Natural killer cell (primary cell): Measurements from ENCODE around the gene DDA1. TPM values are rescaled to one million over a fixed set of nuclear protein-coding genes. Genes with fewer than 3 reads are reported as not detected.

Experiments used
- ATAC-seq, 3 donors: fragments of 150-1000 bp in 2 of 3; fragments of 200-7000 bp in 1 of 3; cut with Tn5 transposase; 1 replicate in 1 of 3; 2 replicates in 2 of 3; pipeline ENCODE4 v1.10.0; 2021; ENCODE audit warnings: mild to moderate bottlenecking in 2 of 3, moderate library complexity in 2 of 3
- DNase-seq, 2 donors: peaks; one replicate each; pipeline versions ENCODE4 v3.0.0 to v3.0.0-alpha.2; 2013 to 2021; ENCODE audit warnings: mixed read lengths in 1 of 2
- H3K27ac ChIP-seq: one replicate; pipeline ENCODE4 v1.5.1; 2013; ENCODE audit warnings: mild to moderate bottlenecking, low read length
- H3K27me3 ChIP-seq: one replicate; pipeline ENCODE4 v1.6.1; 2013; ENCODE audit warnings: low read length; ENCODE audit not compliant: control insufficient read depth, insufficient read depth
- H3K36me3 ChIP-seq: one replicate; pipeline ENCODE4 v1.6.1; 2013; ENCODE audit warnings: low read length; ENCODE audit not compliant: control insufficient read depth, insufficient read depth
- H3K4me1 ChIP-seq: one replicate; pipeline ENCODE4 v1.6.1; 2013; ENCODE audit warnings: low read length; ENCODE audit not compliant: control insufficient read depth, insufficient read depth
- H3K4me3 ChIP-seq: one replicate; pipeline ENCODE4 v1.5.1; 2013; ENCODE audit warnings: low read length
- H3K9me3 ChIP-seq: one replicate; pipeline ENCODE4 v1.6.1; 2013; ENCODE audit warnings: low read length; ENCODE audit not compliant: control insufficient read depth, insufficient read depth
- H3K27ac Mint-ChIP-seq, 2 donors: one replicate each; pipeline ENCODE4 v1.8.0; 2022; ENCODE audit warnings: mild to moderate bottlenecking in 2 of 2, mixed read lengths in 2 of 2, moderate library complexity in 1 of 2
- H3K27me3 Mint-ChIP-seq, 2 donors: one replicate each; pipeline ENCODE4 v1.8.0; 2022; ENCODE audit warnings: low read depth in 2 of 2, mixed read lengths in 2 of 2
- H3K36me3 Mint-ChIP-seq: one replicate; pipeline ENCODE4 v1.8.0; 2022; ENCODE audit warnings: mixed read lengths
- H3K4me1 Mint-ChIP-seq, 2 donors: one replicate each; pipeline ENCODE4 v1.8.0; 2022; ENCODE audit warnings: mixed read lengths in 2 of 2
- H3K4me3 Mint-ChIP-seq: one replicate; pipeline ENCODE4 v1.8.0; 2022; ENCODE audit warnings: mild to moderate bottlenecking, moderate library complexity, mixed read lengths
- H3K9me3 Mint-ChIP-seq, 2 donors: one replicate each; pipeline ENCODE4 v1.8.0; 2022; ENCODE audit warnings: mixed read lengths in 2 of 2
- WGBS: methylation state at CpG from one replicate; pipeline ENCODE4 v1.1.7; 2013; ENCODE audit warnings: missing lambda C conversion rate; ENCODE audit not compliant: insufficient coverage; 5-methylcytosine and 5-hydroxymethylcytosine counted together
- intact Hi-C: fragments of 100-400 bp; cut with micrococcal nuclease; formaldehyde crosslinking; loops from one replicate; pipeline ENCODE4 v1.14.2; 2022
- total RNA-seq, 4 donors: library from RNA; stranded (reverse); fragments of 120-200 nt in 1 of 4; gene quantifications; one replicate each; pipeline versions ENCODE4 v1.2.3 to v1.2.4, GENCODE V29; 2013 to 2022
- TF ChIP-seq, protein P1 (sequence below): fragments of 200-600 bp; IDR thresholded peaks from one replicate; pipeline ENCODE4 v1.8.0; 2022; ENCODE audit warnings: antibody characterized with exemption

DDA1 gene
- total RNA-seq, 3 donors from 2014 or later (not counting 1 experiment from before 2014, with no cell fraction given): 32.2 to 42.5 (median 37.7) TPM

DNA sequence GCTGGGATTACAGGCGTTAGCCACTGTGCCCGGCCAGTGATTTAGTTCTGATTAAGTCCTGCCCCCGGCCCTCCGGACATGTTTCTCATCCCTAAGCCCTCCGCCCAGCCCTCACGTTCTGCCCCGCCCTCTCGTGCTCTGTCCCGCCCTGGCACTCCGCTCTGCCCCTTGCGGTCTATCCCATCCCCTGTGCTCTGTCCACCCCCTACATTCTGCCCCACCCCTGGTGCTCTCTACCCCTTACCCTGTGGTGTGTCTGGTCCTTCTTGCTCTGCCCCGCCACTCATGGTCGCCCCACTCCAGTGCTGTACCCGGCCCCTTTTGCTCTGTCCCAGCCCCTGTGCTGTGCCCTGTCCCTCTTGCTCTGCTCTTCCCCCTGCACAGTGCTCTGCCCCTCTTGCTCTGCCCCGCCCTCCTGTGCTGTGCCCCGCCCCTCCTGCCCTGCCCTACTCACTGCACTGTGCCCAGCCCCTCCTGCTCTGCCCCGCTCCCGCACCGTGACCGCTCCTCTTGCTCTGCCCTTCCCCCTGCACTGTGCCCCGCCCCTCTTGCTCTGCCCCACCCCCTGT, 31.0 kb downstream of the DDA1 start:
- Mint-ChIP-seq H3K4me3 (no peak overlapping the region), H3K4me1 (peaks cover 15 to 22% of the 10 kb centered on the region in 2 donors), H3K27me3 (no peaks in the 10 kb centered on the region), H3K9me3 (no peaks in the 10 kb centered on the region), H3K36me3 (no peaks in the 10 kb centered on the region), H3K27ac (no peak overlapping the region)
- Histone ChIP-seq H3K4me3 (no peak overlapping the region), H3K4me1 (peaks cover 23% of the 10 kb centered on the region), H3K36me3 (peaks cover 9% of the 10 kb centered on the region), H3K27me3 (no peaks in the 10 kb centered on the region), H3K27ac (no peak overlapping the region), H3K9me3 (no peaks in the 10 kb centered on the region)
- WGBS: 95% methylated on average over 21 of the region's 21 CpGs
- intact Hi-C loops: no loop called here
- no peak for ATAC-seq
- TF ChIP-seq, protein P1, sequence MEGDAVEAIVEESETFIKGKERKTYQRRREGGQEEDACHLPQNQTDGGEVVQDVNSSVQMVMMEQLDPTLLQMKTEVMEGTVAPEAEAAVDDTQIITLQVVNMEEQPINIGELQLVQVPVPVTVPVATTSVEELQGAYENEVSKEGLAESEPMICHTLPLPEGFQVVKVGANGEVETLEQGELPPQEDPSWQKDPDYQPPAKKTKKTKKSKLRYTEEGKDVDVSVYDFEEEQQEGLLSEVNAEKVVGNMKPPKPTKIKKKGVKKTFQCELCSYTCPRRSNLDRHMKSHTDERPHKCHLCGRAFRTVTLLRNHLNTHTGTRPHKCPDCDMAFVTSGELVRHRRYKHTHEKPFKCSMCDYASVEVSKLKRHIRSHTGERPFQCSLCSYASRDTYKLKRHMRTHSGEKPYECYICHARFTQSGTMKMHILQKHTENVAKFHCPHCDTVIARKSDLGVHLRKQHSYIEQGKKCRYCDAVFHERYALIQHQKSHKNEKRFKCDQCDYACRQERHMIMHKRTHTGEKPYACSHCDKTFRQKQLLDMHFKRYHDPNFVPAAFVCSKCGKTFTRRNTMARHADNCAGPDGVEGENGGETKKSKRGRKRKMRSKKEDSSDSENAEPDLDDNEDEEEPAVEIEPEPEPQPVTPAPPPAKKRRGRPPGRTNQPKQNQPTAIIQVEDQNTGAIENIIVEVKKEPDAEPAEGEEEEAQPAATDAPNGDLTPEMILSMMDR: no peak
- DNase-seq: no peak

DNA sequence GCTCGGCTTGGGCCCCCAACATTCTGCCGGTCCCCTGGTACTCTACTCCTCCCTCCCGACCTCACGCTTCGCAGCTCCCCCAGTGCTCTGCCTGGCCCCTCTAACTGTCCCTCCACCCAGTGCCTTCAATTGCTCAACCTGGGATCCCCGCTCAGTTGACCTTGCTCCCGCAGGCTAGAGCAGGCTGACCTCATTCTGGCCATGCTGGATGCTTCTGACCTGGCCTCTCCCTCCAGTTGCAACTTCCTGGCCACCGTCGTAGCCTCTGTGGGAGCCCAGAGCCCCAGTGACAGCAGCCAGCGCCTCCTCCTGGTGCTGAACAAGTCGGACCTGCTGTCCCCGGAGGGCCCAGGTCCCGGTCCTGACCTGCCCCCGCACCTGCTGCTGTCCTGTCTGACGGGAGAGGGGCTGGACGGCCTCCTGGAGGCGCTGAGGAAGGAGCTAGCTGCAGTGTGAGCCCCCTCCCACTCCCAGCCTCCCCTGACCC, 31.6 kb downstream of the DDA1 start:
- H3K4me3 Mint-ChIP-seq: no peak overlapping the region
- H3K27ac Mint-ChIP-seq: no peak overlapping the region
- no peak overlapping the region for H3K27ac ChIP-seq
- intact Hi-C loops: no loop called here
- H3K36me3 ChIP-seq: peaks cover 9% of the 10 kb centered on the region
- TF ChIP-seq, protein P1: no peak
- no peak for DNase-seq
- H3K4me1 ChIP-seq: peaks cover 22% of the 10 kb centered on the region
- H3K36me3 Mint-ChIP-seq: no peaks in the 10 kb centered on the region
- ATAC-seq: no peak
- H3K4me1 Mint-ChIP-seq: peaks cover 15 to 23% of the 10 kb centered on the region in 2 donors
- H3K27me3 Mint-ChIP-seq: no peaks in the 10 kb centered on the region
- no peaks in the 10 kb centered on the region for H3K9me3 ChIP-seq
- no peaks in the 10 kb centered on the region for H3K9me3 Mint-ChIP-seq
- no peak overlapping the region for H3K4me3 ChIP-seq
- WGBS: 92% methylated on average over 17 of the region's 17 CpGs
- H3K27me3 ChIP-seq: no peaks in the 10 kb centered on the region

DNA sequence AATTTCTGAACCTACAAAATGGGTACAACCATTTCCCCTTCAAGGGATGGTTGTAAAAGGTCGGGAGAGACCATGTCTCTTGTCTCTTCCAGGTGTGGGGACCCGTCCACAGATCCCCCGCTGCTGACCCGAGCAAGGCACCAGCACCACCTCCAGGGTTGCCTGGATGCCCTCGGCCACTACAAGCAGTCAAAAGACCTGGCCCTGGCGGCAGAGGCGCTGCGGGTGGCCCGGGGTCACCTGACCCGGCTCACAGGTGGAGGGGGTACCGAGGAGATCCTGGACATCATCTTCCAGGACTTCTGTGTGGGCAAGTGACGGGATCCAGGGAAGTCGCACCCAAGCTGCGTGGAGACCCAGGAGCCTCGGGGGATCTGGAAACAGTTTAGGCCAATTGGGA, 32.0 kb downstream of the DDA1 start:
- Mint-ChIP-seq H3K4me1 (peaks cover 13 to 26% of the 10 kb centered on the region in 2 donors), H3K4me3 (no peak overlapping the region), H3K36me3 (no peaks in the 10 kb centered on the region), H3K27me3 (no peaks in the 10 kb centered on the region), H3K27ac (no peak overlapping the region), H3K9me3 (no peaks in the 10 kb centered on the region)
- Histone ChIP-seq H3K27ac (no peak overlapping the region), H3K36me3 (peaks cover 9% of the 10 kb centered on the region), H3K4me1 (peaks cover 24% of the 10 kb centered on the region), H3K9me3 (no peaks in the 10 kb centered on the region), H3K27me3 (no peaks in the 10 kb centered on the region), H3K4me3 (no peak overlapping the region)
- intact Hi-C loops: no loop called here
- DNase-seq (no peak), ATAC-seq (no peak)
- TF ChIP-seq, protein P1: no peak
- WGBS: 95% methylated on average over 15 of the region's 15 CpGs

DNA sequence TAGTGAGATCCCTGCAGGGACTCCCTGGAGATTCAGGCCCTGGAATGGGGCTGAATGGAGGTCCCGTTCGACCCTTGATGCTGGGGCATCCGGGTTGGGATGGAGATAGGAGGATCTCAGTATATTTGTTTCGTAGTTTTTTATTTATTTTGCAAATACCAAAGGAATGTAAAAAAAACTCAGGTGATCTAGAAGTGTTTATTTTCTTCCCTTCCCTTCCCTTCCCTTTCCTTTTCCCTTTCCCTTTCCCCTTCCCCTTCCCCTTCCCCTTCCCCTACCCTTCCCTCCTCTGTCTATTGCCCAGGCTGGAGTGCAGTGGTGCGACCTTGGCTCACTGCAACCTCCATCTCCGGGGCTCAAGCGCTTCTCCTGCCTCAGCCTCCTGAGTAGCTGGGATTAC, 32.5 kb downstream of the DDA1 start:
- H3K4me1 ChIP-seq: peaks cover 20% of the 10 kb centered on the region

More for the DNA sequence above, 32.5 kb downstream of the DDA1 start:
- Mint-ChIP-seq H3K36me3 (no peaks in the 10 kb centered on the region), H3K27me3 (no peaks in the 10 kb centered on the region), H3K27ac (no peak overlapping the region), H3K4me3 (no peak overlapping the region), H3K4me1 (peaks cover 9 to 23% of the 10 kb centered on the region in 2 donors), H3K9me3 (no peaks in the 10 kb centered on the region)
- TF ChIP-seq, protein P1: no peak
- no peaks in the 10 kb centered on the region for H3K9me3 ChIP-seq
- H3K36me3 ChIP-seq: peaks cover 9% of the 10 kb centered on the region
- H3K27ac ChIP-seq: no peak overlapping the region
- H3K4me3 ChIP-seq: no peak overlapping the region
- WGBS: 97% methylated on average over 6 of the region's 7 CpGs
- no peaks in the 10 kb centered on the region for H3K27me3 ChIP-seq
- no peak for DNase-seq
- intact Hi-C loops: no loop called here
- no peak for ATAC-seq
